Hepatocyte (in vitro differentiated cells): Measurements from ENCODE around the gene ATG16L1. TPM values are rescaled to one million over a fixed set of nuclear protein-coding genes. Genes with fewer than 3 reads are reported as not detected.

Source experiments
- DNase-seq: peaks from one replicate; pipeline ENCODE4 v3.0.0-alpha.2; 2016; ENCODE audit warnings: low spot score
- H2AFZ ChIP-seq: fragments of 200-600 bp; sonication (generic); 2 replicates; pipeline ENCODE4 v1.6.0; 2016; ENCODE audit warnings: antibody characterized with exemption, mild to moderate bottlenecking
- H3K27ac ChIP-seq: fragments of 200-600 bp; sonication (generic); 2 replicates; pipeline ENCODE4 v1.5.1; 2016; ENCODE audit warnings: mild to moderate bottlenecking
- H3K27me3 ChIP-seq: fragments of 200-600 bp; sonication (generic); 2 replicates; pipeline ENCODE4 v1.6.1; 2016
- H3K36me3 ChIP-seq: fragments of 200-600 bp; sonication (generic); replicated peaks from 2 replicates; pipeline ENCODE4 v1.5.1; 2016; ENCODE audit warnings: low read depth; ENCODE audit not compliant: insufficient read depth
- H3K4me1 ChIP-seq: fragments of 200-600 bp; sonication (generic); 2 replicates; pipeline ENCODE4 v1.5.1; 2016; ENCODE audit warnings: mild to moderate bottlenecking, moderate library complexity; ENCODE audit not compliant: insufficient read depth
- H3K4me2 ChIP-seq: fragments of 200-600 bp; sonication (generic); 2 replicates; pipeline ENCODE4 v1.6.0; 2016
- H3K4me3 ChIP-seq: fragments of 200-600 bp; sonication (generic); 2 replicates; pipeline ENCODE4 v1.5.1; 2016; ENCODE audit warnings: mild to moderate bottlenecking
- H3K79me2 ChIP-seq: fragments of 200-600 bp; sonication (generic); 2 replicates; pipeline ENCODE4 v1.6.0; 2017; ENCODE audit warnings: mild to moderate bottlenecking
- H3K9me2 ChIP-seq: fragments of 200-600 bp; sonication (generic); replicated peaks from 2 replicates; pipeline ENCODE4 v1.6.0; 2017; ENCODE audit warnings: mild to moderate bottlenecking; ENCODE audit not compliant: insufficient read depth
- H3K9me3 ChIP-seq: fragments of 200-600 bp; sonication (generic); 2 replicates; pipeline ENCODE4 v1.5.1; 2016; ENCODE audit warnings: low read depth, mild to moderate bottlenecking
- H4K20me1 ChIP-seq: fragments of 200-600 bp; sonication (generic); 2 replicates; pipeline ENCODE4 v1.6.0; 2016; ENCODE audit warnings: mild to moderate bottlenecking; ENCODE audit not compliant: insufficient read depth, poor library complexity, severe bottlenecking
- EZH2 ChIP-seq: fragments of 200-600 bp; sonication (generic); IDR thresholded peaks from 2 replicates; pipeline ENCODE4 v1.6.1; 2016; ENCODE audit warnings: antibody characterized with exemption, mild to moderate bottlenecking, borderline replicate concordance
- EZH2phosphoT487 ChIP-seq: fragments of 200-600 bp; sonication (generic); IDR thresholded peaks from one replicate; pipeline ENCODE4 v1.6.1; 2018; ENCODE audit warnings: antibody characterized with exemption, mild to moderate bottlenecking, low read depth, moderate library complexity; ENCODE audit not compliant: unreplicated experiment, severe bottlenecking
- WGBS: methylation state at CpG from one replicate; pipeline ENCODE4 v1.1.6; 2016; ENCODE audit warnings: low lambda C conversion rate; ENCODE audit errors: missing lambda C conversion rate; 5-methylcytosine and 5-hydroxymethylcytosine counted together
- polyA plus RNA-seq: library from polyadenylated mRNA; unstranded; fragments of >200 nt; fragmentation: Nextera tagmentation; extraction: Ambion mirVana; gene quantifications from 2 replicates; pipeline ENCODE4 v1.2.1, GENCODE V29; 2016
- small RNA-seq: library from RNA; depleted of rRNA; stranded (forward); fragments of <200 nt; gene quantifications from one replicate; pipeline ENCODE3, GENCODE V24; 2014
- total RNA-seq: library from RNA; depleted of rRNA; stranded (reverse); fragments of >200 nt; gene quantifications from 2 replicates; pipeline ENCODE4 v1.2.3, GENCODE V29; 2014
- TF ChIP-seq, protein P1 (sequence below): fragments of 200-600 bp; sonication (generic); IDR thresholded peaks from 2 replicates; pipeline ENCODE4 v1.5.1; 2016; ENCODE audit warnings: antibody characterized with exemption, mild to moderate bottlenecking; ENCODE audit not compliant: poor library complexity

The ATG16L1 gene
- total and polyA plus RNA-seq, 2 experiments from 2014 or later = 15.7 to 28.2 TPM

DNA sequence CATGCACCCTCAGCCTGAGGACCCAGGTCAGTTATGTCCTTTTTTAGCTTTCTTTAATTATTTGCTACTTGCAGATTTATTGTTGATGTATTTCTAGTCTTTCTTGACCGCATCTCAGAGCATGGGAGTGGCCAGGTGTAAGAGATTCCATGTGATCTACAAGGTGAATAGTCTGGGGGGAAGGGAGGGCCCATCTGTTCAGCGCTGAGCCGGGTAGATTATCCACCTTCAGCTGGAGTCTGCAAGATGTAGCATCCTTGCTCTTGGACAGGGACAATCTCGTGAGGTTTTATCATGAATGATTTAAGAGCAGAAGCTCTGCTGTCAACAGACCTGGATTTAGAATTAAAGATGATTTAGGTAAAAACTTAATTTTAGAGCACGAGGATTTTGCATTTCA lies 90.8 kb downstream of the ATG16L1 start:
- H3K4me2 ChIP-seq = no peak overlapping the region
- no peaks in the 10 kb centered on the region for H3K9me2 ChIP-seq
- TF ChIP-seq EZH2 = no peak
- TF ChIP-seq, protein P1, sequence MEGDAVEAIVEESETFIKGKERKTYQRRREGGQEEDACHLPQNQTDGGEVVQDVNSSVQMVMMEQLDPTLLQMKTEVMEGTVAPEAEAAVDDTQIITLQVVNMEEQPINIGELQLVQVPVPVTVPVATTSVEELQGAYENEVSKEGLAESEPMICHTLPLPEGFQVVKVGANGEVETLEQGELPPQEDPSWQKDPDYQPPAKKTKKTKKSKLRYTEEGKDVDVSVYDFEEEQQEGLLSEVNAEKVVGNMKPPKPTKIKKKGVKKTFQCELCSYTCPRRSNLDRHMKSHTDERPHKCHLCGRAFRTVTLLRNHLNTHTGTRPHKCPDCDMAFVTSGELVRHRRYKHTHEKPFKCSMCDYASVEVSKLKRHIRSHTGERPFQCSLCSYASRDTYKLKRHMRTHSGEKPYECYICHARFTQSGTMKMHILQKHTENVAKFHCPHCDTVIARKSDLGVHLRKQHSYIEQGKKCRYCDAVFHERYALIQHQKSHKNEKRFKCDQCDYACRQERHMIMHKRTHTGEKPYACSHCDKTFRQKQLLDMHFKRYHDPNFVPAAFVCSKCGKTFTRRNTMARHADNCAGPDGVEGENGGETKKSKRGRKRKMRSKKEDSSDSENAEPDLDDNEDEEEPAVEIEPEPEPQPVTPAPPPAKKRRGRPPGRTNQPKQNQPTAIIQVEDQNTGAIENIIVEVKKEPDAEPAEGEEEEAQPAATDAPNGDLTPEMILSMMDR = no peak
- no peak for TF ChIP-seq EZH2phosphoT487
- H3K36me3 ChIP-seq = no peaks in the 10 kb centered on the region
- no peak for DNase-seq
- H3K4me1 ChIP-seq = no peaks in the 10 kb centered on the region
- no peaks in the 10 kb centered on the region for H3K27me3 ChIP-seq
- H3K79me2 ChIP-seq = no peaks in the 10 kb centered on the region
- H4K20me1 ChIP-seq = no peaks in the 10 kb centered on the region
- 71% methylated on average over 5 of the region's 5 CpGs for WGBS
- H3K9me3 ChIP-seq = no peaks in the 10 kb centered on the region
- H3K4me3 ChIP-seq = no peak overlapping the region
- no peak overlapping the region for H3K27ac ChIP-seq
- H2AFZ ChIP-seq = no peak overlapping the region

DNA sequence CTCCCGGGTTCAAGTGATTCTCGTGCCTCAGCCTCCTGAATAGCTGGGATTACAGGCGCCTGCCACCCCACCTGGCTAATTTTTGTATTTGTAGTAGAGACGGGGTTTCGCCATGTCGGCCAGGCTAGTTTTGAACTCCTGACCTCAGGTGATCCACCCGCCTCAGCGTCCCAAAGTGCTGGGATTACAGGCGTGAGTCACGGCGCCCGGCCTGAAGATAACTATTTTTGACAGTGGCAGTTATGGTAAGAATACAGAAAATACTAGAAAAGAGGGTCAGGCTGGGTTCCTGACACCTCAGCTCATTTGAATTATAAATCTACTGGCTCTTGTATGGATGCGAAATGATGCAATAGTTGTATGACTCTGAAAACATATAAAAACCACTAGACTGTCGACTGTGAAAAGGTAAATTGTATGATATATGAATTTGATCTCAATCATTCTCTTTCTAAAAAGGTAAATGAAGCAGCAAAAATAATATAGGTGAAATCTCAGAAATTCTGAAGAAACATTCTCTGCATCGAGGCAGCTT lies 91.8 kb downstream of the ATG16L1 start:
- Histone ChIP-seq H3K27ac (no peak overlapping the region), H3K4me1 (no peaks in the 10 kb centered on the region), H3K4me3 (no peak overlapping the region), H3K4me2 (no peak overlapping the region), H3K36me3 (no peaks in the 10 kb centered on the region), H3K9me2 (no peaks in the 10 kb centered on the region), H3K79me2 (no peaks in the 10 kb centered on the region), H3K9me3 (no peaks in the 10 kb centered on the region), H4K20me1 (no peaks in the 10 kb centered on the region), H2AFZ (no peak overlapping the region), H3K27me3 (no peaks in the 10 kb centered on the region)
- 89% methylated on average over 15 of the region's 15 CpGs for WGBS
- no peak for DNase-seq
- TF ChIP-seq EZH2 = no peak
- no peak for TF ChIP-seq EZH2phosphoT487
- TF ChIP-seq, protein P1 = no peak

Small RNA genes within 50 kb of the gene (small RNA-seq; reads per million reads assigned to genes)
- not detected for gene RN7SL32P
- gene SCARNA5 = 180 reads per million, percentile 98 among the genes with 10 or more reads in this experiment
- gene SCARNA6 = 29.0 reads per million, percentile 96 among the genes with 10 or more reads in this experiment

Other genes with a start within 250 kb of the ATG16L1 start
- 1.3 and 3.2 TPM in 2 replicates for gene NGEF, start 238.4 kb upstream of the ATG16L1 start, total RNA-seq
- gene NGEF, start 238.4 kb upstream of the ATG16L1 start, polyA plus RNA-seq = 2.2 and 3.2 TPM in 2 replicates
- not detected in 2 replicates for gene NEU2, start 219.0 kb upstream of the ATG16L1 start, total RNA-seq
- gene NEU2, start 219.0 kb upstream of the ATG16L1 start, polyA plus RNA-seq = not detected in 2 replicates
- gene INPP5D, start 191.3 kb upstream of the ATG16L1 start, total RNA-seq = 2.9 and 5.2 TPM in 2 replicates
- gene INPP5D, start 191.3 kb upstream of the ATG16L1 start, polyA plus RNA-seq = 3.3 and 4.9 TPM in 2 replicates
- gene SAG, start 56.1 kb downstream of the ATG16L1 start, total RNA-seq = 0.47 TPM in 1 of 2 replicates, not detected in the other
- gene SAG, start 56.1 kb downstream of the ATG16L1 start, polyA plus RNA-seq = not detected in 2 replicates
- 14.2 and 15.2 TPM in 2 replicates for gene DGKD, start 102.8 kb downstream of the ATG16L1 start, total RNA-seq
- 13.6 and 14.3 TPM in 2 replicates for gene DGKD, start 102.8 kb downstream of the ATG16L1 start, polyA plus RNA-seq